Right lobe of liver (tissue), 6 donors: Measurements from ENCODE around the gene MAST4. TPM values are rescaled to one million over a fixed set of nuclear protein-coding genes. Genes with fewer than 3 reads are reported as not detected.
A peak's percentile ranks its signal among the peaks of the same experiment; 100 is the strongest.

ENCODE experiments used
- ATAC-seq, 4 donors: fragments of 200-7000 bp; cut with Tn5 transposase; one replicate each; pipeline ENCODE4 v1.9.1; 2020; ENCODE audit warnings: mild to moderate bottlenecking in 4 of 4, moderate library complexity in 4 of 4
- DNase-seq, 3 donors: peaks; one replicate each; pipeline ENCODE4 v3.0.0-alpha.2; 2020
- H3K27ac ChIP-seq, 3 donors: fragments of 200-600 bp; one replicate each; pipeline ENCODE4 v1.8.0; 2022
- H3K27me3 ChIP-seq, 2 donors: fragments of 200-600 bp; one replicate each; pipeline ENCODE4 v1.8.0; 2022
- H3K36me3 ChIP-seq, 4 donors: fragments of 200-600 bp; sonication (generic) in 1 of 4; one replicate each; pipeline versions ENCODE4 v1.5.1 to v1.8.0; 2017 to 2022; ENCODE audit warnings: control low read depth in 1 of 4
- H3K4me1 ChIP-seq, 4 donors: fragments of 200-600 bp; sonication (generic) in 1 of 4; one replicate each; pipeline versions ENCODE4 v1.5.1 to v1.8.0; 2017 to 2022; ENCODE audit warnings: control low read depth in 1 of 4
- H3K4me3 ChIP-seq, 3 donors: fragments of 200-600 bp; one replicate each; pipeline ENCODE4 v1.8.0; 2022
- H3K9me3 ChIP-seq, 4 donors: fragments of 200-600 bp; sonication (generic) in 1 of 4; one replicate each; pipeline versions ENCODE4 v1.5.1 to v1.8.0; 2017 to 2022; ENCODE audit warnings: control low read depth in 1 of 4
- CTCF ChIP-seq, 4 donors: fragments of 200-600 bp in 3 of 4; fragments of 450-650 bp in 1 of 4; IDR thresholded peaks; one replicate each; pipeline versions ENCODE4 v1.5.1 to v1.8.0; 2016 to 2022; ENCODE audit warnings: antibody characterized with exemption in 4 of 4, mild to moderate bottlenecking in 2 of 4
- POLR2A ChIP-seq: fragments of 450-650 bp; IDR thresholded peaks from one replicate; pipeline ENCODE4 v1.6.1; 2017; ENCODE audit warnings: antibody characterized with exemption, mild to moderate bottlenecking
- WGBS: methylation state at CpG from one replicate; pipeline ENCODE4 v1.1.6; 2018; ENCODE audit warnings: low coverage, low lambda C conversion rate; ENCODE audit not compliant: insufficient coverage; ENCODE audit errors: missing lambda C conversion rate; 5-methylcytosine and 5-hydroxymethylcytosine counted together
- intact Hi-C, 2 donors: fragments of 100-400 bp; cut with DNase I; formaldehyde crosslinking; loops; one replicate each; pipeline versions ENCODE4 v1.11.2 to v1.14.1; 2022
- total RNA-seq, 6 experiments: library from RNA; depleted of rRNA in 2 of 6; stranded (reverse); fragments of >200 nt in 2 of 6; fragmentation: NEBNext Ultra II Directional in 3 of 6; extraction: Animal tissue kit (Norgen Biotek cat#: 25700) in 3 of 6; gene quantifications; one replicate each; pipeline versions ENCODE4 v1.1.0 to v1.2.4, GENCODE V29; 2016 to 2023
- donor health status: DM: no; HTN: yes; CAD: no.
- donor health status: DM: no; HTN: no; CAD: no.
- donor health status: DM: no; HTN: no; CAD: no.
- donor health status: DM: no; HTN: yes; CAD: no.
- donor health status: DM: no; HTN: yes; CAD: no.

Gene MAST4
- total RNA-seq, 6 experiments from 2014 or later, result 9.4 to 23.5 (median 13.9) TPM

DNA sequence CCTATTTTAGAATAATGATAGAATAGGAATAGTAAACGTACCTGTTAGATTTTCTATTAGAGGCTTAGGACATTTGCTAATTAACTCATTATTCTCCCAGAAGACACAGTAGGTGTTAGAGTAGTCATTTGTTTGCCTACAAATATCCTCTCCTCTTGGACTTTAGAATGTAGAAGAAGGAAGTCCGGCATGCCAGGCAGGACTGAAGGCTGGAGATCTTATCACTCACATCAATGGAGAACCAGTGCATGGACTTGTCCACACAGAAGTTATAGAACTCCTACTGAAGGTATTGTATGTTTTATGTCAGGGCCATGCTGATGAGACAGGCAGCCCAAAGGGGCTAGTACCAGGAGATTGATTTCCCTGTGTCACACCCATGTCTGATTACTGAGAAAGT, 557.1 kb downstream of the MAST4 start:
- WGBS, result 50% methylated on average over 2 of the region's 2 CpGs
- no peak for DNase-seq
- Histone ChIP-seq H3K4me3 (no peak overlapping the region), H3K9me3 (no peaks in the 10 kb centered on the region), H3K4me1 (peaks cover 0 to 10% (median 0%) of the 10 kb centered on the region in 4 donors), H3K27me3 (no peaks in the 10 kb centered on the region), H3K36me3 (peaks cover 0 to 15% (median 1%) of the 10 kb centered on the region in 4 donors), H3K27ac (no peak overlapping the region)
- ATAC-seq, result no peak
- intact Hi-C loops, result loop anchor here in 1 of 2 donors (10.0 kb wide), 1 partner anchor 52 kb away; no protein-coding TSS in a partner anchor
- no peak for TF ChIP-seq POLR2A
- TF ChIP-seq CTCF (IDR thresholded peaks at IDR 0.05), result no peak

DNA sequence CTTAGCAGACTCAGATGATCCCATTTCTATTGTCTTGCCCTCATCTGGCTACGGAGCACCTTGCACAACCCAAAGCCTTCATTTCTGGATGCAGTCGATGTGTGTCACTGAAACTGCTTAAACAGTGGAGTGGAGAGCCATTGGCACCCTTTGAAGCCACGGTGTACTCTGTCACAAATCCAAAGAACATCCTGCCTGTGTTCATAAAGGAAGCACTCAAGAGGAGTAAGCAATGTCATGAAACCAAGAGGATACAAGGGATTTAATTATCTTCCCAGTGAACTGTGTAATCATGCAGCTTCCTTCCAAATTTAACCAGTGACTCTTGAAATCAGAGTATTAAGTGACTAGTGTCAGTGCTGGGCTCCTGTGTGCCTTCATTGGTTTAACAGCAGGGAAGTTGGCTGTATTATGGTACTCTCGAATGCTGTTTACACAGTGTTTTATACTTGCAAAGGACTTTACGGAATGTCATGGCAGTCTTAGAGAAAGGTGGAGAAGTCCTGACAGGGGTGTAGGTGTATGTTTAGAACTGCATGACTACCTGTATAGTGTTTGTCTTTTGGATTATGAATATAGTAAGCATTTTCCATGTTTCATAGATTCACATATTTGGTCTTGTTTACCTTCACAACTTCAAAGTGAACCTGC, 558.5 kb downstream of the MAST4 start:
- Histone ChIP-seq H3K4me1 (peaks cover 0 to 10% (median 0%) of the 10 kb centered on the region in 4 donors), H3K27ac (no peak overlapping the region), H3K36me3 (peaks cover 0 to 15% (median 1%) of the 10 kb centered on the region in 4 donors), H3K4me3 (no peak overlapping the region), H3K9me3 (no peaks in the 10 kb centered on the region), H3K27me3 (no peaks in the 10 kb centered on the region)
- TF ChIP-seq CTCF (IDR thresholded peaks at IDR 0.05), result no peak
- no peak for TF ChIP-seq POLR2A
- WGBS, result 43% methylated on average over 5 of the region's 5 CpGs
- DNase-seq, result peak in 1 of 3 donors; percentile 62
- ATAC-seq, result peak; percentile 67 to 90 (median 82)
- intact Hi-C loops, result loop anchor here in 1 of 2 donors (10.0 kb wide), 1 partner anchor 50 kb away; no protein-coding TSS in a partner anchor

DNA sequence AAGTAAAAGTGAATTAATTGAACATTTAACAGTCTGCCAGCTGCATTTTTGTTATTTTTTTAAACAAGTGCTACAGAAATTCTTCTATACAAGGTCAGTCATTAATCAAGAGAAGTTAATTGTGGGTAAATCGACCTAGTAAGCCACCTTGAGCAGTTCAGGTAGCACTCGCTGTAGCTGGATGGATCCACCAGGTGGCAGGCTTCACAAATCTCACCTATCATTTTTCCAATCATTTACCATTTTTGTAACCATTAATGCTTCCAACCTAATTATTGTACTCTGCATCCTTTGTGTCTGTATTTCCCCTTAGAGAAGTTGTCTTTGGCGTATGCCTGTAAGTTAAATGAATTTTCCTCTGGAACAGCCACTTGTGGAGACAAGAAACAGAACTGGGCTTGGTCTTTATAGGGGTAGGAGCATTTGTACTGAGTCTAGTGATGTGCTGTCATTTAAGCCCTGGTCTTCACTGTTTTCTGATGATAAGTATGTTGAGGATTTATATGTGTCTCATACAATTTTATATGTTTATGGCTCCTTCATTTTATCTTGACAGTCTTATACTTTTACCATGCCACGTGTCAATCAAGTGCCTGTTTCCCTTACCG, 560.9 kb downstream of the MAST4 start:
- no peak overlapping the region for H3K4me3 ChIP-seq
- no peaks in the 10 kb centered on the region for H3K27me3 ChIP-seq
- peaks cover 0 to 10% (median 0%) of the 10 kb centered on the region in 4 donors for H3K4me1 ChIP-seq
- WGBS, result 62% methylated on average over 5 of the region's 5 CpGs
- TF ChIP-seq CTCF (IDR thresholded peaks at IDR 0.05), result peak; percentile 76 to 83 (median 81)
- TF ChIP-seq POLR2A, result no peak
- no peak overlapping the region for H3K27ac ChIP-seq
- DNase-seq (peak in 1 of 3 donors; percentile 25), ATAC-seq (peak; percentile 68 to 75 (median 70))
- intact Hi-C loops, result loop anchor here in 1 of 2 donors (10.0 kb wide), 1 partner anchor 48 kb away; no protein-coding TSS in a partner anchor
- no peaks in the 10 kb centered on the region for H3K9me3 ChIP-seq
- H3K36me3 ChIP-seq, result peaks cover 0 to 18% (median 5%) of the 10 kb centered on the region in 4 donors

GRCh38 chr5:67160272-67160671, 564.1 kb downstream of the MAST4 start:
- intact Hi-C loops, result no loop called here
- Histone ChIP-seq H3K27me3 (no peaks in the 10 kb centered on the region), H3K4me1 (no peaks in the 10 kb centered on the region), H3K9me3 (no peaks in the 10 kb centered on the region), H3K36me3 (peaks cover 0 to 32% (median 16%) of the 10 kb centered on the region in 4 donors), H3K4me3 (no peak overlapping the region), H3K27ac (no peak overlapping the region)
- no peak for ATAC-seq
- WGBS, result 97% methylated on average over 3 of the region's 3 CpGs
- no peak for DNase-seq
- TF ChIP-seq CTCF (IDR thresholded peaks at IDR 0.05) (no peak), POLR2A (no peak)
